ENCODE data around the gene FNBP1L. TPM values are rescaled to one million over a fixed set of nuclear protein-coding genes. Genes with fewer than 3 reads are reported as not detected.

Gene FNBP1L
- total and polyA plus RNA-seq, 2 donors (not counting 1 experiment from before 2014, with no cell fraction given) = 0.86 to 5.4 TPM

- Histone ChIP-seq H3K9me3 (ENCODE audit: control extremely low read depth in 1 of 3, control insufficient read depth in 2 of 3, insufficient read depth in 1 of 3, low read length in 2 of 3) (no peaks in the 10 kb centered on the region), H2AFZ (ENCODE audit: insufficient read depth, low read depth, low read length, poor library complexity, severe bottlenecking) (no peak overlapping the region), H3K36me3 (replicated peaks in 1 of 2; ENCODE audit: control extremely low read depth in 1 of 2, control insufficient read depth in 1 of 2, extremely low read depth in 1 of 2, insufficient read depth in 2 of 2, low read length in 1 of 2) (no peaks in the 10 kb centered on the region), H3K9ac (ENCODE audit: low read length) (no peak overlapping the region), H3K27ac (ENCODE audit: low read length in 2 of 2) (no peak overlapping the region), H3K4me1 (ENCODE audit: control insufficient read depth in 2 of 2, insufficient read depth in 2 of 2, low read length in 2 of 2) (no peaks in the 10 kb centered on the region), H3K27me3 (replicated peaks in 1 of 4; ENCODE audit: control extremely low read depth in 1 of 4, control insufficient read depth in 3 of 4, insufficient read depth in 4 of 4, low read length in 3 of 4) (no peaks in the 10 kb centered on the region), H3K79me2 (ENCODE audit: control insufficient read depth, insufficient read depth, low read length) (no peaks in the 10 kb centered on the region), H3K4me3 (ENCODE audit: control extremely low read depth in 1 of 5, extremely low read depth in 1 of 5, insufficient read depth in 1 of 5, low read depth in 2 of 5, low read length in 4 of 5) (no peak overlapping the region), H3K4me2 (replicated peaks; ENCODE audit: low read depth, low read length, poor library complexity, severe bottlenecking) (no peak overlapping the region), H4K20me1 (ENCODE audit: control insufficient read depth, insufficient read depth, low read length, poor library complexity, severe bottlenecking) (no peaks in the 10 kb centered on the region)
- CTCF ChIA-PET = no interaction called here
- H3K9me3 Mint-ChIP-seq (ENCODE audit: insufficient read depth) = no peaks in the 10 kb centered on the region
- no peak overlapping the region for H3K27ac Mint-ChIP-seq
- no peak overlapping the region for H3K4me3 Mint-ChIP-seq
- DNase-seq (no peak), ATAC-seq (ENCODE audit: low read depth) (no peak)
- no CpG with 5 or more reads among the region's 3 CpGs for WGBS (ENCODE audit: insufficient coverage)
- H3K4me1 Mint-ChIP-seq = no peaks in the 10 kb centered on the region
- no peaks in the 10 kb centered on the region for H3K27me3 Mint-ChIP-seq
- POLR2A ChIA-PET = no interaction called here
- TF ChIP-seq CTCF (IDR thresholded peaks at IDR 0.05) (no peak), EZH2 (IDR thresholded peaks at IDR 0.05; ENCODE audit: borderline replicate concordance, insufficient read depth, low read depth, low read length, poor library complexity, severe bottlenecking) (no peak)
- intact Hi-C loops (cut with micrococcal nuclease) = no loop called here
Observed at GRCh38 chr1:93503163-93503562, 55.2 kb downstream of the FNBP1L start.

DNA sequence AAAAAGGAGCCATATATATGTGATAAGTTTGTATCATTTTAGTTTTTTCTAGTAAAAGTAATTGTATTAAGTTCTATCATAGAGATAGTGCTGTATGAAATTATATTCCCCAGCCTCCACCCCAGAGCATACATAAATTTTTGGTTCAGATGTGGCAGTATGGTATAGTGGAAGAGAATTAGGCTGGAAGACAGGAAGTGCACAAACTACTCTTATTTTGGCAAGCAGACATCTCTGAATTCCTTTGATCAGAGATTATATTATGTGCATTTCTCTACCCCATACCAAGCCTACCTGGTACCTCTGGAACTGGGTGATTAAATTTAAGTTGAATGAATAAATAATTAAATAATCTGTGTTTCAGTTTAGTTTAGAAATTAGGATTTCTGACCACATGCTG is 55.9 kb downstream of the FNBP1L start:
- no peak for TF ChIP-seq CTCF (IDR thresholded peaks at IDR 0.05)
- TF ChIP-seq EZH2 (IDR thresholded peaks at IDR 0.05; ENCODE audit: borderline replicate concordance, insufficient read depth, low read depth, low read length, poor library complexity, severe bottlenecking) = no peak
- H3K4me2 ChIP-seq (replicated peaks; ENCODE audit: low read depth, low read length, poor library complexity, severe bottlenecking) = no peak overlapping the region

More for the DNA sequence above, 55.9 kb downstream of the FNBP1L start:
- Histone ChIP-seq H3K4me3 (ENCODE audit: control extremely low read depth in 1 of 5, extremely low read depth in 1 of 5, insufficient read depth in 1 of 5, low read depth in 2 of 5, low read length in 4 of 5) (no peak overlapping the region), H3K9ac (ENCODE audit: low read length) (no peak overlapping the region), H3K9me3 (ENCODE audit: control extremely low read depth in 1 of 3, control insufficient read depth in 2 of 3, insufficient read depth in 1 of 3, low read length in 2 of 3) (no peaks in the 10 kb centered on the region), H3K36me3 (replicated peaks in 1 of 2; ENCODE audit: control extremely low read depth in 1 of 2, control insufficient read depth in 1 of 2, extremely low read depth in 1 of 2, insufficient read depth in 2 of 2, low read length in 1 of 2) (no peaks in the 10 kb centered on the region), H3K27me3 (replicated peaks in 1 of 4; ENCODE audit: control extremely low read depth in 1 of 4, control insufficient read depth in 3 of 4, insufficient read depth in 4 of 4, low read length in 3 of 4) (no peaks in the 10 kb centered on the region), H3K79me2 (ENCODE audit: control insufficient read depth, insufficient read depth, low read length) (no peaks in the 10 kb centered on the region), H3K4me1 (ENCODE audit: control insufficient read depth in 2 of 2, insufficient read depth in 2 of 2, low read length in 2 of 2) (no peaks in the 10 kb centered on the region), H3K27ac (ENCODE audit: low read length in 2 of 2) (no peak overlapping the region), H2AFZ (ENCODE audit: insufficient read depth, low read depth, low read length, poor library complexity, severe bottlenecking) (no peak overlapping the region), H4K20me1 (ENCODE audit: control insufficient read depth, insufficient read depth, low read length, poor library complexity, severe bottlenecking) (no peaks in the 10 kb centered on the region)
- ATAC-seq (ENCODE audit: low read depth) (no peak), DNase-seq (no peak)
- intact Hi-C loops (cut with micrococcal nuclease) = no loop called here
- CTCF ChIA-PET = no interaction called here
- POLR2A ChIA-PET = no interaction called here
- H3K27me3 Mint-ChIP-seq = no peaks in the 10 kb centered on the region
- no peaks in the 10 kb centered on the region for H3K9me3 Mint-ChIP-seq (ENCODE audit: insufficient read depth)
- no peaks in the 10 kb centered on the region for H3K4me1 Mint-ChIP-seq
- H3K27ac Mint-ChIP-seq = no peak overlapping the region
- no peak overlapping the region for H3K4me3 Mint-ChIP-seq
